Body of pancreas (tissue), 4 donors: ENCODE results near the gene KRTAP4-11. TPM values are rescaled to one million over a fixed set of nuclear protein-coding genes. Genes with fewer than 3 reads are reported as not detected.
"Not testable (repeated sequence)": the region's sequence is repeated elsewhere in the genome, so short reads cannot be mapped to it uniquely, and the experiment has no call there.

Experiments
- ATAC-seq: fragments of 150-250 bp; one replicate; pipeline ENCODE4 v1.9.1; 2016
- DNase-seq, 4 donors: peaks; one replicate each; pipeline ENCODE4 v3.0.0-alpha.2; 2019
- H3K27ac ChIP-seq, 4 donors: fragments of 200-600 bp; sonication (generic); 1 replicate in 3 of 4; 2 replicates in 1 of 4; pipeline versions ENCODE4 v1.5.1 to v1.6.1; 2016 to 2019; ENCODE audit warnings: mild to moderate bottlenecking in 1 of 4, mixed read lengths in 1 of 4, moderate library complexity in 1 of 4
- H3K27me3 ChIP-seq, 2 donors: fragments of 200-600 bp; sonication (generic); one replicate each; pipeline ENCODE4 v1.6.0; 2016; ENCODE audit warnings: mild to moderate bottlenecking in 1 of 2
- H3K36me3 ChIP-seq, 2 donors: fragments of 200-600 bp; sonication (generic); replicated peaks in 1 of 2; 2 replicates each; pipeline ENCODE4 v1.5.1; 2016; ENCODE audit warnings: low read depth in 2 of 2; ENCODE audit not compliant: insufficient read depth in 1 of 2
- H3K4me1 ChIP-seq: fragments of 200-600 bp; sonication (generic); one replicate; pipeline ENCODE4 v1.6.0; 2016
- H3K4me3 ChIP-seq, 2 donors: fragments of 200-600 bp; sonication (generic); 1 replicate in 1 of 2; 2 replicates in 1 of 2; pipeline ENCODE4 v1.5.1; 2016 to 2019
- H3K9me3 ChIP-seq, 3 donors: fragments of 200-600 bp; sonication (generic); 1 replicate in 2 of 3; 2 replicates in 1 of 3; pipeline ENCODE4 v1.5.1; 2016
- POLR2A ChIP-seq, 3 donors: fragments of 450-650 bp; IDR thresholded peaks; one replicate each; pipeline ENCODE4 v1.6.1; 2016; ENCODE audit warnings: antibody characterized with exemption in 3 of 3, mild to moderate bottlenecking in 2 of 3
- WGBS, 2 donors: methylation state at CpG; one replicate each; pipeline ENCODE4 v1.1.5; 2017; 5-methylcytosine and 5-hydroxymethylcytosine counted together
- intact Hi-C: fragments of 100-400 bp; cut with DNase I; formaldehyde crosslinking; loops from one replicate; pipeline ENCODE4 v1.15.1; 2023
- total RNA-seq, 2 donors: library from RNA; depleted of rRNA; stranded (reverse); fragments of >200 nt; gene quantifications; one replicate each; pipeline ENCODE4 v1.1.0, GENCODE V29; 2016
- TF ChIP-seq, protein P1 (sequence below), 7 experiments: fragments of 450-650 bp in 4 of 7; fragments of 200-600 bp in 3 of 7; sonication (generic) in 3 of 7; IDR thresholded peaks; one replicate each; pipeline ENCODE4 v1.5.1; 2016 to 2019; ENCODE audit warnings: antibody characterized with exemption in 7 of 7

The KRTAP4-11 gene
- total RNA-seq, 2 donors from 2014 or later = not detected

- TF ChIP-seq, protein P1, sequence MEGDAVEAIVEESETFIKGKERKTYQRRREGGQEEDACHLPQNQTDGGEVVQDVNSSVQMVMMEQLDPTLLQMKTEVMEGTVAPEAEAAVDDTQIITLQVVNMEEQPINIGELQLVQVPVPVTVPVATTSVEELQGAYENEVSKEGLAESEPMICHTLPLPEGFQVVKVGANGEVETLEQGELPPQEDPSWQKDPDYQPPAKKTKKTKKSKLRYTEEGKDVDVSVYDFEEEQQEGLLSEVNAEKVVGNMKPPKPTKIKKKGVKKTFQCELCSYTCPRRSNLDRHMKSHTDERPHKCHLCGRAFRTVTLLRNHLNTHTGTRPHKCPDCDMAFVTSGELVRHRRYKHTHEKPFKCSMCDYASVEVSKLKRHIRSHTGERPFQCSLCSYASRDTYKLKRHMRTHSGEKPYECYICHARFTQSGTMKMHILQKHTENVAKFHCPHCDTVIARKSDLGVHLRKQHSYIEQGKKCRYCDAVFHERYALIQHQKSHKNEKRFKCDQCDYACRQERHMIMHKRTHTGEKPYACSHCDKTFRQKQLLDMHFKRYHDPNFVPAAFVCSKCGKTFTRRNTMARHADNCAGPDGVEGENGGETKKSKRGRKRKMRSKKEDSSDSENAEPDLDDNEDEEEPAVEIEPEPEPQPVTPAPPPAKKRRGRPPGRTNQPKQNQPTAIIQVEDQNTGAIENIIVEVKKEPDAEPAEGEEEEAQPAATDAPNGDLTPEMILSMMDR (IDR thresholded peaks at IDR 0.05) = no peak
- no peak for TF ChIP-seq POLR2A (IDR thresholded peaks at IDR 0.05)
- no peak overlapping the region for H3K27ac ChIP-seq
- ATAC-seq (no peak), DNase-seq (no peak)
- no peaks in the 10 kb centered on the region for H3K36me3 ChIP-seq
- H3K9me3 ChIP-seq = no peaks in the 10 kb centered on the region
- H3K4me1 ChIP-seq = no peaks in the 10 kb centered on the region
- H3K27me3 ChIP-seq = no peaks in the 10 kb centered on the region
- WGBS, 2 donors = 50 to 57% methylated on average over 2 of the region's 2 CpGs
- H3K4me3 ChIP-seq = no peak overlapping the region
- intact Hi-C loops = no loop called here
These were observed 15.9 kb upstream of the KRTAP4-11 start for GRCh38 chr17:41133880-41134735.

DNA sequence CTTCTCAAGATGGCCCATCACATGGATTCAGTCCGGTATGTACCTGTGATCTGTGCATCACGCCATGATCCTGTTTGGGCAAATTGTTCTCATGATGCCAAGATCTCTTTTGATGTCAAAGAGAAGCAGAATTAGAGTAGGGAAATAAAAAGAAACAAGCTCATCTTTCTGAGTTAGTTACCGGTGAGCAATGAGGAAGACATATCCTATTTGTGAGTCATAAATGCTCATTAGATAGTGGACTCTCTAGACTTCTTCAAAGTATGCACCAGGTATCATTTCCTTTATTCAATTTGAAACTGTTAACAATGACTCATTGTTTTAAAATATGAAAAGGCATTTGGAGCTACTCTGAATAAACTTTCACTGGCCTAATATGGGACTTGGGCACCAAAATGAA, 13.8 kb upstream of the KRTAP4-11 start:
- intact Hi-C loops = no loop called here
- Histone ChIP-seq H3K27ac (no peak overlapping the region), H3K27me3 (no peaks in the 10 kb centered on the region), H3K9me3 (no peaks in the 10 kb centered on the region), H3K36me3 (no peaks in the 10 kb centered on the region), H3K4me3 (no peak overlapping the region), H3K4me1 (no peaks in the 10 kb centered on the region)
- DNase-seq (no peak), ATAC-seq (no peak)
- 71 to 73% methylated on average over 3 of the region's 3 CpGs for WGBS, 2 donors
- TF ChIP-seq, protein P1 (IDR thresholded peaks at IDR 0.05) = no peak

DNA sequence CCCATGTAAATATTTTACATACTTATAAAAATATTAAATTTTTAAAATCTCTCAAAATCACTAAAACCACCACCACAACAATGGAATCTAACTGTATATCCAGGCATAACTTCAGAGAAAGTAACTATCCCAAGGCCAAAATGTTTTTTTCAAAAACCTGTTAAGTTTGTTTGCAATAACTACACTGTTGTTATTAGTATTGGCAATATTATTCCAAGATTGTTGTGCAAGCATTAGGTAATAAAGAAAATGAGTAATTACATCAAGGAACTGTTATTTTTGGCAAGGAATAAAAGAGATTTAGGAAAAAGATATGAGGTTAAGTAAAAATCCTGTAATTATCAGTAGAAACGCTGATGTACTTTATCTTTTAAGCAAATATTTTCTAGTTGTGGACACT, 9.2 kb upstream of the KRTAP4-11 start:
- intact Hi-C loops = no loop called here
- Histone ChIP-seq H3K27ac (no peak overlapping the region), H3K9me3 (no peaks in the 10 kb centered on the region), H3K27me3 (no peaks in the 10 kb centered on the region), H3K36me3 (no peaks in the 10 kb centered on the region), H3K4me1 (no peaks in the 10 kb centered on the region), H3K4me3 (no peak overlapping the region)
- ATAC-seq (no peak), DNase-seq (no peak)
- 13 to 15% methylated on average over 1 of the region's 1 CpG for WGBS, 2 donors
- no peak for TF ChIP-seq POLR2A (IDR thresholded peaks at IDR 0.05)
- TF ChIP-seq, protein P1 (IDR thresholded peaks at IDR 0.05) = no peak

DNA sequence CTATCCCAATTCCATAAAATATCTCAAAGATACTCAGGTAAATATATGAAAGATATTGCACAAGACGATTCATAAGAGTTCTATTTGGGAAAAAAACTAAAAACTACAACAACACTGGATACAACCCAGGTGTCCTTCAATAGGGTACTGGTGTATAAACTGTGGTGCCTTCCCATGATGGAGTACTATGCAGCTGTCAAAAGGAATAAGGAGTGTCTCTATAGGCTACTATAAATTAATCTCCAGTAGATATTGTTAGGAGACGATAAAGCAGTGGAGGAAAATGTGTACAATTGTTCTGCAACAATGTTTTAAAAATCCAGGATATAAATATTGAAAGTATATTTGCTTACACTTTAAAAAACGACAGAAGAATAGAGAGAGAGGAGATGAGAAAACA, 8.2 kb upstream of the KRTAP4-11 start:
- Histone ChIP-seq H3K27ac (no peak overlapping the region), H3K4me3 (no peak overlapping the region), H3K27me3 (no peaks in the 10 kb centered on the region), H3K36me3 (no peaks in the 10 kb centered on the region), H3K9me3 (no peaks in the 10 kb centered on the region), H3K4me1 (no peaks in the 10 kb centered on the region)
- DNase-seq (no peak), ATAC-seq (no peak)
- WGBS, 2 donors = 64 to 70% methylated on average over 3 of the region's 3 CpGs
- TF ChIP-seq, protein P1 (IDR thresholded peaks at IDR 0.05) = no peak
- no peak for TF ChIP-seq POLR2A (IDR thresholded peaks at IDR 0.05)
- intact Hi-C loops = no loop called here

- intact Hi-C loops = no loop called here
These were observed 6.9 kb upstream of the KRTAP4-11 start for GRCh38 chr17:41125064-41125463.

GRCh38 chr17:41123991-41124371, 5.8 kb upstream of the KRTAP4-11 start, which contains the start of gene KRTAP4-12:
Gene KRTAP4-12, minus strand, starts transcription at chr17:41124182. Its CDS starts 60 bp downstream, at chr17:41124122.
- H3K27me3 ChIP-seq, H3K9me3 ChIP-seq, DNase-seq, ATAC-seq, intact Hi-C loops, H3K4me1 ChIP-seq, H3K27ac ChIP-seq, H3K4me3 ChIP-seq, H3K36me3 ChIP-seq: not testable (repeated sequence)
- 68 to 71% methylated on average over 3 of the region's 3 CpGs for WGBS, 2 donors

More at GRCh38 chr17:41125064-41125463, 6.9 kb upstream of the KRTAP4-11 start:
- Histone ChIP-seq H3K9me3 (no peaks in the 10 kb centered on the region), H3K27ac (no peak overlapping the region), H3K4me1 (no peaks in the 10 kb centered on the region), H3K36me3 (no peaks in the 10 kb centered on the region), H3K27me3 (no peaks in the 10 kb centered on the region), H3K4me3 (no peak overlapping the region)
- ATAC-seq (no peak), DNase-seq (no peak)
- WGBS, 2 donors = 80 to 85% methylated on average over 2 of the region's 2 CpGs
- TF ChIP-seq POLR2A (IDR thresholded peaks at IDR 0.05) = no peak

GRCh38 chr17:41123292-41123990, 5.3 kb upstream of the KRTAP4-11 start:
- ATAC-seq, DNase-seq, H3K9me3 ChIP-seq, H3K36me3 ChIP-seq, H3K27me3 ChIP-seq, intact Hi-C loops, H3K27ac ChIP-seq, H3K4me3 ChIP-seq, H3K4me1 ChIP-seq: not testable (repeated sequence)
- WGBS, 2 donors = 60 to 74% methylated on average over 8 to 12 of the region's 12 CpGs
